Coronary artery (tissue), 2 donors: ENCODE measurements around the gene CCDC81.
"Not testable (repeated sequence)": the region's sequence is repeated elsewhere in the genome, so short reads cannot be mapped to it uniquely, and the experiment has no call there.

ENCODE experiments used
- DNase-seq: peaks from one replicate; pipeline ENCODE4 v3.0.0-alpha.2; 2017; ENCODE audit warnings: low spot score
- H3K27ac ChIP-seq, 2 donors: fragments of 200-600 bp; sonication (generic); one replicate each; pipeline ENCODE4 v1.5.1; 2016 to 2019
- H3K4me3 ChIP-seq: fragments of 200-600 bp; sonication (generic); 2 replicates; pipeline ENCODE4 v1.5.1; 2016; ENCODE audit warnings: mild to moderate bottlenecking, moderate library complexity
- TF ChIP-seq, protein P1 (sequence below): fragments of 200-600 bp; sonication (generic); IDR thresholded peaks from one replicate; pipeline ENCODE4 v1.5.1; 2019; ENCODE audit warnings: antibody characterized with exemption

Gene CCDC81

DNA sequence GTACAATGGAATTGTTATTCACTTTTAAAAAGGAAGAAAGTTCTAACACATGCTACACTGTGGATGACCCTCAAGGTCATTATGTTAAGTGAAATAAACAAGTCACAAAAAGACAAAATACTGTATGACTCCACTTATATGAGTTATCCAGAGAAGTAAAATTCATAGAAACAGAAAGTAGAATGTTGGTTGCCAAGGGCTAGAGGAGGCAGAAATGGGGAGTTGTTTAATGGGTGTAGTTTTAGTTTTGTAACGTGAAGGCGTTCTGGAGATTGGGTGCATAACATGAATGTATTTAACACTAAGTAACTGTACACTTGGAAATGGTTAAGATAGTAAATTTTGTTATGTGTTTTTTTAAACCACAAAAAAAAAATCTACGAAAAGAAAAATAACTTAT is 43.8 kb downstream of the CCDC81 start:
- no peak overlapping the region for H3K4me3 ChIP-seq
- no peak for DNase-seq
- H3K27ac ChIP-seq: no peak overlapping the region
- TF ChIP-seq, protein P1, sequence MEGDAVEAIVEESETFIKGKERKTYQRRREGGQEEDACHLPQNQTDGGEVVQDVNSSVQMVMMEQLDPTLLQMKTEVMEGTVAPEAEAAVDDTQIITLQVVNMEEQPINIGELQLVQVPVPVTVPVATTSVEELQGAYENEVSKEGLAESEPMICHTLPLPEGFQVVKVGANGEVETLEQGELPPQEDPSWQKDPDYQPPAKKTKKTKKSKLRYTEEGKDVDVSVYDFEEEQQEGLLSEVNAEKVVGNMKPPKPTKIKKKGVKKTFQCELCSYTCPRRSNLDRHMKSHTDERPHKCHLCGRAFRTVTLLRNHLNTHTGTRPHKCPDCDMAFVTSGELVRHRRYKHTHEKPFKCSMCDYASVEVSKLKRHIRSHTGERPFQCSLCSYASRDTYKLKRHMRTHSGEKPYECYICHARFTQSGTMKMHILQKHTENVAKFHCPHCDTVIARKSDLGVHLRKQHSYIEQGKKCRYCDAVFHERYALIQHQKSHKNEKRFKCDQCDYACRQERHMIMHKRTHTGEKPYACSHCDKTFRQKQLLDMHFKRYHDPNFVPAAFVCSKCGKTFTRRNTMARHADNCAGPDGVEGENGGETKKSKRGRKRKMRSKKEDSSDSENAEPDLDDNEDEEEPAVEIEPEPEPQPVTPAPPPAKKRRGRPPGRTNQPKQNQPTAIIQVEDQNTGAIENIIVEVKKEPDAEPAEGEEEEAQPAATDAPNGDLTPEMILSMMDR: no peak

DNA sequence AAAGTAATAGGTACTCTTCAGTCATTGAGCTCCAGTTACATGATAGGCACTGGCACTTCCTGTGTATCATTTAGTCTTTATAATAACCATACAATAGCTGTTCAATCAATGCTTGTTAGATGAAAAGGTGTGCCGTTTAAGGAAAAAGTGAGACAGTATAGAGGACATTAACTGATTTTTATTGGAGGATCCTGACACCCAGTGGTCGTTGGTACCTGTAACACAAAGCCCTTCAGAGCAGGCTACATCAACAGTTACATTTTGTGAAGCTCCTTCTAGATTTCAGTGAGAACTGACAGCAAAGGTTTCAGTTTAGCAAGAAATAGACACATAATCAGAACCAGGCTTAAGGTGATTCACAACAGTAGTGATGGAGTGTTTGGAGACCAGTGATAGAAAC is 44.2 kb downstream of the CCDC81 start:
- Histone ChIP-seq H3K27ac (no peak overlapping the region), H3K4me3 (no peak overlapping the region)
- DNase-seq: no peak
- TF ChIP-seq, protein P1: no peak

DNA sequence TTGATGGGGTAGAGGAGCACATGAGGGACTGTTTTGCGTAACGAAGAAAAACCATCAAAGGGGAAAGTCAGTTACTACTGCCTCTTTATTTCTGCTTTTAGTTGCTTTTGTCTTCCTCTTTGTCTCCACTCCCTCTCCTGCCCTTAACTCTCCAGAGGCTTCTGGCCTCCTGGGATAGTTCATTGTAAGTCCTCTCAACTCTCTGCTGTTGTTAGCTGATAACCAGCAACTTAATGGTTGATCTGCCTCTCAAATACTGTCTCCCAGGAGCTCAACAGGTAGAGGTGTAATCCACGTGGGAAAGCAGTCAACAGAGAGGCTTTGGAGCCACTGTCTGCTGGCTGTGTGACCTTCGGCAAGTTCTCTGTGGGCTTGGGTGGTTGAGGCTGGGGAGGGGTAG is 47.3 kb downstream of the CCDC81 start:
- DNase-seq: no peak
- no peak overlapping the region for H3K27ac ChIP-seq
- TF ChIP-seq, protein P1: no peak
- H3K4me3 ChIP-seq: no peak overlapping the region

DNA sequence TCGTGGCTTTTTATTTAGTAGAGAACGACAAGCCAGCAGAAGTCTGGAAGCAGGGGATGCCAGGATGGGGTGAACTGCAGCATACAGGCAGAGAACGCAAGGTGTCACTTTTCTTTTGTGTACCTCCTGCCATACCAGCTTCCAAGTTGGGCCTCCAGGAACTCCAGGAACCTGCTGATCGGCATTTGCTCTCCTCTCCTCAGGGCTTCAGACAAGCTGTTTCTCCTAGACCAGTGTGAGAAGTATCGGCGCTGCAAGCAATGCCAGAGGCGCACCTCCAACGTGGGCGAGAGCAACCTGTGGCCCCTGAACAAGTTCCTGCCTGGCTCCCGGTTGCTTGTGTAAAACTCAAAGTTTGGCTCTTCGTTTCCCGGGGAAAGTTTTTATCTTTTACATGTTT is 47.7 kb downstream of the CCDC81 start:
- H3K4me3 ChIP-seq: no peak overlapping the region
- TF ChIP-seq, protein P1: no peak
- no peak overlapping the region for H3K27ac ChIP-seq
- no peak for DNase-seq

DNA sequence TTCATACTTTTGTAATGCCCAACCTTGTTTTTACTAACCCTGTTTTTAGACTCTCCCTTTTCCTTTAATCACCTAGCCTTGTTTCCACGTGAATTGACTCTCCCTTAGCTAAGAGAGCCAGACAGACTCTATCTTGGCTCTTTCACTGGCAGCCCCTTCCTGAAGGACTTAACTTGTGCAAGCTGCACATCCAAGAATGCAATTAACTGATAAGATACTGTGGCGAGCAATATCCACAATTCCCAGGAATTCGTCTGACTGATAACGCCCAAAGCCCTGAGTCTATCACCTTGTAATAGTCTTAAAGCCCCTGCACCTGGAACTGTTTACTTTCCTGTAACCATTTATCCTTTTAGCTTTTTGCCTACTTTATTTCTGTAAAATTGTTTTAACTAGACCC is 48.8 kb downstream of the CCDC81 start:
- not testable (repeated sequence) for DNase-seq, H3K27ac ChIP-seq, H3K4me3 ChIP-seq

DNA sequence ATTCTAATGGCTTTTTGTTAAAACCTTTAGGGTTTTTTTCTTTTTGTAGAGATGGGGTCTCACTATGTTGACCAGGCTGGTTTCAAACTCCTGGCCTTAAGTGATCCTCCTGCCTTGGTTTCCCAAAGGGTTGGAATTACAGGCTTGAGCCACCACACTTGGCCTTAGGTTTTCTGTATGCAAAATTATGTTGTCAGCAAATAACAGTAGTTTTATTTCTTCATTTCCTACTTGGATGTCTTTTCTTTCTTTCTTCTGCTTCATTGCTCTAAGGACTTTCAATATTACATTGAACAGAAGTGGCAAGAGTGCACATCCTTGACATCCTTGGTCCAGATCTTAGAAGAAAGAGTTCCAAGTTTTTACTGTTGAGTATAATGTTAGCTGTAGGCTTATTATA is 52.8 kb downstream of the CCDC81 start:
- TF ChIP-seq, protein P1: no peak
- DNase-seq: no peak
- H3K27ac ChIP-seq: no peak overlapping the region
- no peak overlapping the region for H3K4me3 ChIP-seq

DNA sequence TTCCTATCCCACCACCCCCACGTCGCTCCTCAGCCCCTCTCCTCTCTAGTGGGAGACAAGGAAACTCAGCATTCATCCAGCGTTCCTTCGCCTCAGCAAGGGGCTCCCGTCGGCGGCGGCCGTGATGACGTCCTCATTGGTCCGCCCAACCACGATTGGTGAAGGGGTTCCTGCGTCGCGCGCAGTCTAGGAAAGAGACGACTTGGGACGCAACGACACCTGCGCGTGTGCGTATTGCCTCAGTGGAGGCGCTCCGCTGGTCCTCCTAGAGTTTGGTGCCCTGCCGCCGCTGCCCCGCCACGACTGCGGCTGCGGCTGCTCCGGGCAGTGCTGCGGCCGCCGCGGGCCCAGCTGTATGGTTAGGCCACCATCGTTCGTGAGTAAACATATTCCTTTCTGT is 56.6 kb downstream of the CCDC81 start:
- Histone ChIP-seq H3K27ac (no peak overlapping the region), H3K4me3 (no peak overlapping the region)
- no peak for DNase-seq
- TF ChIP-seq, protein P1: no peak

DNA sequence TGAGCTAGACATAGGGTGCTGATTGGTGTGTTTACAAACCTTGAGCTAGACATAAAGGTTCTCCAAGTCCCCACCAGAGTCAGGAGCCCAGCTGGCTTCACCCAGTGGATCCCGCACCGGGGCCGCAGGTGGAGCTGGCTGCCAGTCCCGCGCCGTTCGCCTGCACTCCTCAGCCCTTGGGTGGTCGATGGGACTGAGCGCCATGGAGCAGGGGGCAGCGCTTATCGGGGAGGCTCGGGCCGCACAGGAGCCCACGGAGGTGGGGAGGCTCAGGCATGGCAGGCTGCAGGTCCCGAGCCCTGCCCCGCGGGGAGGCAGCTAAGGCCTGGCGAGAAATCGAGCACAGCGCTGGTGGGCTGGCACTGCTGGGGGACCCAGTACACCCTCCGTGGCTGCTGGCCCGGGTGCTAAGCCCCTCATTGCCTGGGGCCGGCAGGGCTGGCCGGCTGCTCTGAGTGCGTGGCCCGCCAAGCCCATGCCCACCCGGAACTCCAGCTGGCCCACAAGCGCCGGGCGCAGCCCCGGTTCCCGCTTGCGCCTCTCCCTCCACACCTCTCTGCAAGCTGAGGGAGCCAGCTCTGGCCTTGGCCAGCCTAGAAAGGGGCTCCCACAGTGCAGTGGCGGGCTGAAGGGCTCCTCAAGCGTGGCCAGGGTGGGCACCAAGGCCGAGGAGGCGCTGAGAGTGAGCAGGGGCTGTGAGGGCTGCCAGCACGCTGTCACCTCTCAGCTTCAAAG is 58.8 kb downstream of the CCDC81 start:
- not testable (repeated sequence) for H3K27ac ChIP-seq, H3K4me3 ChIP-seq, DNase-seq
